H1 (cell line): ENCODE measurements around the gene PNMA8C. TPM values are rescaled to one million over a fixed set of nuclear protein-coding genes. Genes with fewer than 3 reads are reported as not detected.

Source experiments
- CTBP2 ChIP-seq: IDR thresholded peaks from 2 replicates; pipeline ENCODE4 v1.7.0; 2011; ENCODE audit warnings: borderline replicate concordance, mild to moderate bottlenecking, moderate library complexity, mixed read lengths, low read length; ENCODE audit not compliant: insufficient read depth, insufficient read length
- EGR1 ChIP-seq: IDR thresholded peaks from 2 replicates; pipeline ENCODE4 v1.6.1; 2011; ENCODE audit warnings: low read depth, low read length, borderline replicate concordance
- EP300 ChIP-seq, 2 experiments: IDR thresholded peaks; 1 replicate in 1 of 2; 2 replicates in 1 of 2; pipeline ENCODE4 v1.6.1; 2011 to 2012; ENCODE audit warnings: low read depth in 2 of 2, low read length in 2 of 2, mild to moderate bottlenecking in 2 of 2, borderline replicate concordance in 1 of 2, inconsistent platforms in 1 of 2, moderate library complexity in 1 of 2
- HDAC6 ChIP-seq: IDR thresholded peaks from one replicate; pipeline ENCODE4 v1.7.1; 2012; ENCODE audit warnings: low read depth, mild to moderate bottlenecking, inconsistent platforms, low read length, moderate library complexity
- JUN ChIP-seq: IDR thresholded peaks from 2 replicates; pipeline ENCODE4 v1.6.1; 2011; ENCODE audit warnings: low read depth, mild to moderate bottlenecking, improper control_type of control experiment, low read length
- KDM4A ChIP-seq: IDR thresholded peaks from one replicate; pipeline ENCODE4 v1.7.1; 2012; ENCODE audit warnings: low read depth, mild to moderate bottlenecking, moderate library complexity, low read length, inconsistent platforms; ENCODE audit not compliant: severe bottlenecking
- RXRA ChIP-seq: IDR thresholded peaks from 2 replicates; pipeline ENCODE4 v1.6.1; 2011; ENCODE audit warnings: low read depth, mild to moderate bottlenecking, low read length, moderate library complexity; ENCODE audit not compliant: insufficient read depth
- TAF1 ChIP-seq: IDR thresholded peaks from 2 replicates; pipeline ENCODE4 v1.6.1; 2011; ENCODE audit warnings: mild to moderate bottlenecking, low read depth, low read length
- TAF7 ChIP-seq: optimal IDR thresholded peaks from 2 replicates; pipeline ENCODE3; 2011; ENCODE audit warnings: low read depth, mild to moderate bottlenecking, inconsistent platforms, low read length, moderate library complexity, borderline replicate concordance
- polyA plus RNA-seq, 7 experiments: library from polyadenylated mRNA; depleted of rRNA in 3 of 7; stranded (reverse) in 5 of 7; unstranded in 2 of 7; fragments of >200 nt in 5 of 7; fragments of 200-250 nt in 2 of 7; gene quantifications; 1 replicate in 5 of 7; 2 replicates in 1 of 7; 4 replicates in 1 of 7; pipeline versions ENCODE4 v1.2.1 to v1.2.3, GENCODE V29; 2011 to 2013; ENCODE audit warnings: missing spikeins in 2 of 7, mixed read lengths in 2 of 7
- total RNA-seq: library from RNA; stranded (reverse); fragmentation: NEBNext Ultra II Directional; extraction: Animal tissue kit (Norgen Biotek cat#: 25700); gene quantifications from 2 replicates; pipeline ENCODE4 v1.2.1, GENCODE V29; 2021
- TF ChIP-seq, protein P1 (sequence below): fragments of 300-600 bp; sonication (generic); IDR thresholded peaks from 2 replicates; pipeline ENCODE4 v1.7.1; 2012; ENCODE audit warnings: low read length, moderate library complexity, mild to moderate bottlenecking, inconsistent platforms; ENCODE audit not compliant: insufficient replicate concordance

PNMA8C gene
- total and polyA plus RNA-seq, 2 of the 8 experiments (the other 6 are each of a cell fraction or from before 2014, with no cell fraction given), result 0.53 to 1.8 TPM

DNA sequence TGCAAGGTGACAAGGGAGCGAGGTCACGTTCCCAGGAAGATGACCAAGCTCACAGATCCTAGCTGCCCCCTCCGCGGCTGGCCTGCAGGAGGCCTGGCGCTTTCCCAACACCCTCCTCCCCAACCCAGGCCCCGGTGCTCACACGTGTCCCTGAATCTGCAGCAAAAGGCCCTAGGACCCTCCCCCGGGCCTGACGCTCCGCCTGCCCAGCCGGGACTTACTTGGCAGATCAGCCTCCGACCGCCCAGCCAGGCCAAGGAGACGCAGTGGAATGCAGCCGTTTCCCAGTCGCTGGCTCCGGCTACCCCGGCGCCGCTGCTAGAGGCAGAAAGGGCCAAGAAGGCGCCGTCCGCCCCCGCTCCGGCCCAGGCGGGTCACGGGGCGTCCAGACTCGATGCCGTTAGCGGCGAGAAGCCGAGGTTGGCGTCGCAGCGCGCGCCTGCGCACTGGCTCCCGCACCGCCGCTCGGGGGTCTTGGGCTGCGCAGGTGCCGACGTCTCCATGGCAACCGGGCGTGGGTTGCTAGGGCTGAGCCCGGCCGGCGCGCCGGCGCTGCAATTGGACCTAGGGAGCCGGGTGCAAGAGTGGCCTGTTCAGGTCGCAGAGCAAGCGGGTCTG is 42.5 kb upstream of the PNMA8C start, which contains the start of gene PNMA8A (continued):
- TF ChIP-seq, protein P1, sequence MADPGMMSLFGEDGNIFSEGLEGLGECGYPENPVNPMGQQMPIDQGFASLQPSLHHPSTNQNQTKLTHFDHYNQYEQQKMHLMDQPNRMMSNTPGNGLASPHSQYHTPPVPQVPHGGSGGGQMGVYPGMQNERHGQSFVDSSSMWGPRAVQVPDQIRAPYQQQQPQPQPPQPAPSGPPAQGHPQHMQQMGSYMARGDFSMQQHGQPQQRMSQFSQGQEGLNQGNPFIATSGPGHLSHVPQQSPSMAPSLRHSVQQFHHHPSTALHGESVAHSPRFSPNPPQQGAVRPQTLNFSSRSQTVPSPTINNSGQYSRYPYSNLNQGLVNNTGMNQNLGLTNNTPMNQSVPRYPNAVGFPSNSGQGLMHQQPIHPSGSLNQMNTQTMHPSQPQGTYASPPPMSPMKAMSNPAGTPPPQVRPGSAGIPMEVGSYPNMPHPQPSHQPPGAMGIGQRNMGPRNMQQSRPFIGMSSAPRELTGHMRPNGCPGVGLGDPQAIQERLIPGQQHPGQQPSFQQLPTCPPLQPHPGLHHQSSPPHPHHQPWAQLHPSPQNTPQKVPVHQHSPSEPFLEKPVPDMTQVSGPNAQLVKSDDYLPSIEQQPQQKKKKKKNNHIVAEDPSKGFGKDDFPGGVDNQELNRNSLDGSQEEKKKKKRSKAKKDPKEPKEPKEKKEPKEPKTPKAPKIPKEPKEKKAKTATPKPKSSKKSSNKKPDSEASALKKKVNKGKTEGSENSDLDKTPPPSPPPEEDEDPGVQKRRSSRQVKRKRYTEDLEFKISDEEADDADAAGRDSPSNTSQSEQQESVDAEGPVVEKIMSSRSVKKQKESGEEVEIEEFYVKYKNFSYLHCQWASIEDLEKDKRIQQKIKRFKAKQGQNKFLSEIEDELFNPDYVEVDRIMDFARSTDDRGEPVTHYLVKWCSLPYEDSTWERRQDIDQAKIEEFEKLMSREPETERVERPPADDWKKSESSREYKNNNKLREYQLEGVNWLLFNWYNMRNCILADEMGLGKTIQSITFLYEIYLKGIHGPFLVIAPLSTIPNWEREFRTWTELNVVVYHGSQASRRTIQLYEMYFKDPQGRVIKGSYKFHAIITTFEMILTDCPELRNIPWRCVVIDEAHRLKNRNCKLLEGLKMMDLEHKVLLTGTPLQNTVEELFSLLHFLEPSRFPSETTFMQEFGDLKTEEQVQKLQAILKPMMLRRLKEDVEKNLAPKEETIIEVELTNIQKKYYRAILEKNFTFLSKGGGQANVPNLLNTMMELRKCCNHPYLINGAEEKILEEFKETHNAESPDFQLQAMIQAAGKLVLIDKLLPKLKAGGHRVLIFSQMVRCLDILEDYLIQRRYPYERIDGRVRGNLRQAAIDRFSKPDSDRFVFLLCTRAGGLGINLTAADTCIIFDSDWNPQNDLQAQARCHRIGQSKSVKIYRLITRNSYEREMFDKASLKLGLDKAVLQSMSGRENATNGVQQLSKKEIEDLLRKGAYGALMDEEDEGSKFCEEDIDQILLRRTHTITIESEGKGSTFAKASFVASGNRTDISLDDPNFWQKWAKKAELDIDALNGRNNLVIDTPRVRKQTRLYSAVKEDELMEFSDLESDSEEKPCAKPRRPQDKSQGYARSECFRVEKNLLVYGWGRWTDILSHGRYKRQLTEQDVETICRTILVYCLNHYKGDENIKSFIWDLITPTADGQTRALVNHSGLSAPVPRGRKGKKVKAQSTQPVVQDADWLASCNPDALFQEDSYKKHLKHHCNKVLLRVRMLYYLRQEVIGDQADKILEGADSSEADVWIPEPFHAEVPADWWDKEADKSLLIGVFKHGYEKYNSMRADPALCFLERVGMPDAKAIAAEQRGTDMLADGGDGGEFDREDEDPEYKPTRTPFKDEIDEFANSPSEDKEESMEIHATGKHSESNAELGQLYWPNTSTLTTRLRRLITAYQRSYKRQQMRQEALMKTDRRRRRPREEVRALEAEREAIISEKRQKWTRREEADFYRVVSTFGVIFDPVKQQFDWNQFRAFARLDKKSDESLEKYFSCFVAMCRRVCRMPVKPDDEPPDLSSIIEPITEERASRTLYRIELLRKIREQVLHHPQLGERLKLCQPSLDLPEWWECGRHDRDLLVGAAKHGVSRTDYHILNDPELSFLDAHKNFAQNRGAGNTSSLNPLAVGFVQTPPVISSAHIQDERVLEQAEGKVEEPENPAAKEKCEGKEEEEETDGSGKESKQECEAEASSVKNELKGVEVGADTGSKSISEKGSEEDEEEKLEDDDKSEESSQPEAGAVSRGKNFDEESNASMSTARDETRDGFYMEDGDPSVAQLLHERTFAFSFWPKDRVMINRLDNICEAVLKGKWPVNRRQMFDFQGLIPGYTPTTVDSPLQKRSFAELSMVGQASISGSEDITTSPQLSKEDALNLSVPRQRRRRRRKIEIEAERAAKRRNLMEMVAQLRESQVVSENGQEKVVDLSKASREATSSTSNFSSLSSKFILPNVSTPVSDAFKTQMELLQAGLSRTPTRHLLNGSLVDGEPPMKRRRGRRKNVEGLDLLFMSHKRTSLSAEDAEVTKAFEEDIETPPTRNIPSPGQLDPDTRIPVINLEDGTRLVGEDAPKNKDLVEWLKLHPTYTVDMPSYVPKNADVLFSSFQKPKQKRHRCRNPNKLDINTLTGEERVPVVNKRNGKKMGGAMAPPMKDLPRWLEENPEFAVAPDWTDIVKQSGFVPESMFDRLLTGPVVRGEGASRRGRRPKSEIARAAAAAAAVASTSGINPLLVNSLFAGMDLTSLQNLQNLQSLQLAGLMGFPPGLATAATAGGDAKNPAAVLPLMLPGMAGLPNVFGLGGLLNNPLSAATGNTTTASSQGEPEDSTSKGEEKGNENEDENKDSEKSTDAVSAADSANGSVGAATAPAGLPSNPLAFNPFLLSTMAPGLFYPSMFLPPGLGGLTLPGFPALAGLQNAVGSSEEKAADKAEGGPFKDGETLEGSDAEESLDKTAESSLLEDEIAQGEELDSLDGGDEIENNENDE, result no peak
- peak; percentile 37 for TF ChIP-seq TAF7
- TF ChIP-seq KDM4A, result peak; percentile 75
- TF ChIP-seq EP300 (IDR thresholded peaks at IDR 0.05; ENCODE audit: borderline replicate concordance in 1 of 2, low read depth in 2 of 2, low read length in 2 of 2), result no peak
- TF ChIP-seq TAF1, result no peak
- no peak for TF ChIP-seq HDAC6
- no peak for TF ChIP-seq CTBP2
- peak; percentile 93 for TF ChIP-seq EGR1
- TF ChIP-seq JUN, result no peak
- TF ChIP-seq RXRA, result no peak
